ENCODE measurements around the gene HOXA13. TPM values are rescaled to one million over a fixed set of nuclear protein-coding genes. Genes with fewer than 3 reads are reported as not detected.

The HOXA13 gene
- total RNA-seq, 4 donors from 2014 or later: 0.82 to 2.4 (median 1.7) TPM

- in situ Hi-C loops (cut with MboI; ENCODE audit: low sequenced_read_pairs in 4 of 4) (loop anchor here in 3 of 4 donors (5.0 to 10.0 kb wide), 4 partner anchors 287 to 780 kb away; no protein-coding TSS in a partner anchor), intact Hi-C loops (cut with DNase I; ENCODE audit: low total_unique reads) (no loop called here)
- Histone ChIP-seq H3K36me3 (peaks cover 0 to 20% of the 10 kb centered on the region in 2 donors), H3K27ac (peak overlapping the region in 3 of 4 donors; percentile 63 to 94 (median 66)), H3K9me3 (no peaks in the 10 kb centered on the region), H3K27me3 (no peaks in the 10 kb centered on the region), H3K4me3 (no peak overlapping the region), H3K4me1 (peaks cover 33 to 35% of the 10 kb centered on the region in 2 donors)
- TF ChIP-seq CTCF (IDR thresholded peaks at IDR 0.05 in 4 of 5, conservative IDR thresholded peaks at IDR 0.05 in 1 of 5) (no peak), POLR2A (IDR thresholded peaks at IDR 0.05) (no peak)
- ATAC-seq: no peak
- no peak for DNase-seq
Measured at GRCh38 chr7:27144781-27145164, 55.1 kb downstream of the HOXA13 start.

MicroRNAs within 50 kb of the gene (microRNA counts, 767-probe panel; counts per million panel counts)
- 3,290 to 6,582 counts per million in 2 donors for microRNA hsa-miR-196b-5p

Small RNA genes lying within 50 kb of the gene (microRNA-seq; reads per million reads assigned to microRNA genes)
- 2,530 to 3,127 reads per million in 2 donors for gene MIR196B (ENCODE audit: borderline replicate concordance in 2 of 2)

Other genes starting within 250 kb of the HOXA13 start
- gene HOXA1, start 104.1 kb downstream of the HOXA13 start, total RNA-seq: under 1 TPM in 2 of 4 donors, not detected in 2; 0.16 to 0.36 TPM
- gene HOXA2, start 97.4 kb downstream of the HOXA13 start, total RNA-seq: under 1 TPM in 3 of 4 donors, not detected in 1; 0.29 to 0.88 (median 0.38) TPM
- gene HOXA4, start 69.3 kb downstream of the HOXA13 start, total RNA-seq: 1 to 10 TPM; 1.7 to 4.2 (median 2.9) TPM
- gene HOXA5, start 56.4 kb downstream of the HOXA13 start, total RNA-seq: 1 to 10 TPM; 2.7 to 7.1 (median 7.0) TPM
- 1 to 10 TPM; 2.6 to 5.6 (median 4.2) TPM for gene HOXA6, start 52.3 kb downstream of the HOXA13 start, total RNA-seq
- 1 to 10 TPM in 3 of 4 donors, under 1 TPM in 1; 0.53 to 6.2 (median 3.0) TPM for gene HOXA3, start 47.5 kb downstream of the HOXA13 start, total RNA-seq
- gene HOXA7, start 43.4 kb downstream of the HOXA13 start, total RNA-seq: 10 to 100 TPM in 1 of 4 donors, 1 to 10 TPM in 3; 5.3 to 12.8 (median 8.6) TPM
- gene HOXA9, start 34.6 kb downstream of the HOXA13 start, total RNA-seq: 10 to 100 TPM; 18.9 to 30.3 (median 19.5) TPM
- gene HOXA10, start 25.8 kb downstream of the HOXA13 start, total RNA-seq: 10 to 100 TPM; 24.6 to 61.2 (median 40.0) TPM
- 1 to 10 TPM; 5.1 to 7.9 (median 6.4) TPM for gene HOXA11, start 14.9 kb downstream of the HOXA13 start, total RNA-seq
- gene EVX1, start 42.7 kb upstream of the HOXA13 start, total RNA-seq: not detected